ENCODE data around the gene NMNAT3. TPM values are rescaled to one million over a fixed set of nuclear protein-coding genes. Genes with fewer than 3 reads are reported as not detected.
"Not testable (repeated sequence)": the region's sequence is repeated elsewhere in the genome, so short reads cannot be mapped to it uniquely, and the experiment has no call there.

NMNAT3 gene
- total and polyA plus RNA-seq, 2 experiments from 2014 or later: not detected

DNA sequence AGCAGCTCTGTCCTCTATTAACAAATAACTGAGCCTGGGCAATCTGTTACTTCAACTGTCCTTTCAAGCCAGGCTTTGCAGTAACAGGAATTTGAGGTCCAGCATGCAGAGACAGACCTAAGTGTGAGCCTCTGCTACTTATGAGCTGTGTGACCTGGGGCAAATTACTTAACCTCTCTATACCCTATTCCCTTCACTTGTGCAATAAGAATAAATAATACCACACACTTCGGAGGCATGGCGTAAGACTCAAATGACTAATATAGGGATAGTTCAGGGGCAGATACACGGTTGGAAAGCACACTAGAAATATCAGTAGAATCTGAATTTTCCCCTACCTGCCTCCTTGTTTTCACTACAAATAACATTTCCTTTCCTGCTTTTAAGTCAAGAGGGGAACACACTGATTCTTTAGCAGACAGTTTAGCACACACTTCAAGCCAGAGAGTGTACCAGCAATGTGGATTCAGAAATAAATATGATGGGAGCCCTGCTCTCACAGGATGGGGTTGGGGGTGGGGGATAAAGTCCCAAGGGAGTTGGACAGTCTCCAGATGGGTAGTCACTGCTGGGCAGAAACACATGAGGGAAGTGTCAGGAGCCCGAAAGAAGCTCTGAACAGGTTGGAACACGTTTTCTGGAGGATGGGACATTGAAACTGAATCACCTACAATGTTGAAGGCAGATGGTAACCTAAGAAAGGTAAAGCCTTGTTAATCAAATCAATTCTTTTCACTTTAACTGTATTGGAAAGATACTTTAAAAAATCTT is 76.4 kb downstream of the NMNAT3 start:
- Histone ChIP-seq H3K36me3 (ENCODE audit: low read depth) (no peaks in the 10 kb centered on the region), H3K9ac (no peak overlapping the region), H3K9me2 (ENCODE audit: insufficient read depth) (no peaks in the 10 kb centered on the region), H2AFZ (no peak overlapping the region), H3K27me3 (replicated peaks; ENCODE audit: insufficient read depth) (0 out of 2 replicates have a peak, but pooled peaks cover 3% of the 10 kb centered on the region), H3K79me2 (ENCODE audit: insufficient read depth) (no peaks in the 10 kb centered on the region), H3K4me1 (ENCODE audit: insufficient read depth) (no peaks in the 10 kb centered on the region), H3K4me3 (no peak overlapping the region), H3K27ac (no peak overlapping the region), H3F3A (ENCODE audit: insufficient read depth) (no peaks in the 10 kb centered on the region), H4K20me1 (ENCODE audit: insufficient read depth) (no peaks in the 10 kb centered on the region), H3K4me2 (ENCODE audit: unreplicated experiment) (no peak overlapping the region), H3K9me3 (ENCODE audit: low read depth) (no peaks in the 10 kb centered on the region)
- WGBS, 2 experiments (ENCODE audit: low coverage in 1 of 2, low lambda C conversion rate in 2 of 2, missing lambda C conversion rate in 2 of 2): 29 to 33% methylated on average over 5 of the region's 5 CpGs
- DNase-seq: peak; percentile 17
- TF ChIP-seq EZH2phosphoT487 (IDR thresholded peaks at IDR 0.05; ENCODE audit: insufficient read depth, low read depth): no peak
- in situ Hi-C loops (cut with MboI): no loop called here

DNA sequence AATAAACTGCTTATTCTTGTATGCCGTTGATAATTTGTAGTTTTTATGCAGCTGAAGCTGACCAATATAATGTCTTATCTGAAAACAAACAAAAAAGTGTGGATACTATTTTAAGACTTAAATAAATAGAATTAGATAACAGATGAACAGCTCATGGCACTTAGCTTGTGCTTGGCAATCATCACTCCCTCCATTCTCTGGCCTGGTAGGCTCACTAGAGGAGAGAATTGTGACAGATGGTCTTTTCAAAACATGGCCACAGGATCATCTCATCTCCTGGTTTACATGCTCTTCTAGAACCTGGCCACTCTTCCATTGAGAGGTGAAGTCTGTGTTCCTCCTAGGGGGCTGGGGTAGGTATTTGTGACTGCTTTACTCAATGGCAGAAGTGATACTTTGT is 79.8 kb downstream of the NMNAT3 start:
- no peaks in the 10 kb centered on the region for H3K36me3 ChIP-seq (ENCODE audit: low read depth)
- no peak overlapping the region for H3K9ac ChIP-seq
- no peaks in the 10 kb centered on the region for H3K4me1 ChIP-seq (ENCODE audit: insufficient read depth)
- no peak for TF ChIP-seq EZH2phosphoT487 (IDR thresholded peaks at IDR 0.05; ENCODE audit: insufficient read depth, low read depth)
- TF ChIP-seq EZH2 (IDR thresholded peaks at IDR 0.05; ENCODE audit: insufficient read depth, poor library complexity, severe bottlenecking): no peak
- no peaks in the 10 kb centered on the region for H3K79me2 ChIP-seq (ENCODE audit: insufficient read depth)
- no peaks in the 10 kb centered on the region for H3K9me2 ChIP-seq (ENCODE audit: insufficient read depth)
- no peaks in the 10 kb centered on the region for H3K27me3 ChIP-seq (replicated peaks; ENCODE audit: insufficient read depth)
- H3K27ac ChIP-seq: no peak overlapping the region
- H3K4me3 ChIP-seq: no peak overlapping the region
- no peaks in the 10 kb centered on the region for H3K9me3 ChIP-seq (ENCODE audit: low read depth)
- WGBS, 2 experiments (ENCODE audit: low coverage in 1 of 2, low lambda C conversion rate in 2 of 2, missing lambda C conversion rate in 2 of 2): 48 to 52% methylated on average over 1 of the region's 1 CpG
- H4K20me1 ChIP-seq (ENCODE audit: insufficient read depth): no peaks in the 10 kb centered on the region
- no peak for DNase-seq
- in situ Hi-C loops (cut with MboI): no loop called here
- H3K4me2 ChIP-seq (ENCODE audit: unreplicated experiment): no peak overlapping the region
- H2AFZ ChIP-seq: no peak overlapping the region
- no peaks in the 10 kb centered on the region for H3F3A ChIP-seq (ENCODE audit: insufficient read depth)

DNA sequence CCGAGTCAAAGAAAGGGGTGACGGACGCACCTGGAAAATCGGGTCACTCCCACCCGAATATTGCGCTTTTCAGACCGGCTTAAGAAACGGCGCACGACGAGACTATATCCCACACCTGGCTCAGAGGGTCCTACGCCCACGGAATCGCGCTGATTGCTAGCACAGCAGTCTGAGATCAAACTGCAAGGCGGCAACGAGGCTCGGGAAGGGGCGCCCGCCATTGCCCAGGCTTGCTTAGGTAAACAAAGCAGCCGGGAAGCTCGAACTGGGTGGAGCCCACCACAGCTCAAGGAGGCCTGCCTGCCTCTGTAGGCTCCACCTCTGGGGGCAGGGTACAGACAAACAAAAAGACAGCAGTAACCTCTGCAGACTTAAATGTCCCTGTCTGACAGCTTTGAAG is 86.6 kb downstream of the NMNAT3 start:
- H3K4me1 ChIP-seq (ENCODE audit: insufficient read depth); H2AFZ ChIP-seq; DNase-seq; H3K9me3 ChIP-seq (ENCODE audit: low read depth); H3K36me3 ChIP-seq (ENCODE audit: low read depth); H3K79me2 ChIP-seq (ENCODE audit: insufficient read depth); H3K27ac ChIP-seq; in situ Hi-C loops (cut with MboI); H3K27me3 ChIP-seq (replicated peaks; ENCODE audit: insufficient read depth); H3K9ac ChIP-seq; H3K4me2 ChIP-seq (ENCODE audit: unreplicated experiment); H3K9me2 ChIP-seq (ENCODE audit: insufficient read depth); H3K4me3 ChIP-seq; H3F3A ChIP-seq (ENCODE audit: insufficient read depth); H4K20me1 ChIP-seq (ENCODE audit: insufficient read depth): not testable (repeated sequence)
- WGBS, 2 experiments (ENCODE audit: low coverage in 1 of 2, low lambda C conversion rate in 2 of 2, missing lambda C conversion rate in 2 of 2): 74 to 75% methylated on average over 6 to 18 of the region's 22 CpGs

- Histone ChIP-seq H3K27ac (no peak overlapping the region), H3K4me1 (ENCODE audit: insufficient read depth) (no peaks in the 10 kb centered on the region), H3K9ac (no peak overlapping the region), H2AFZ (no peak overlapping the region), H3F3A (ENCODE audit: insufficient read depth) (no peaks in the 10 kb centered on the region), H3K27me3 (replicated peaks; ENCODE audit: insufficient read depth) (no peaks in the 10 kb centered on the region), H4K20me1 (ENCODE audit: insufficient read depth) (no peaks in the 10 kb centered on the region), H3K36me3 (ENCODE audit: low read depth) (no peaks in the 10 kb centered on the region), H3K79me2 (ENCODE audit: insufficient read depth) (no peaks in the 10 kb centered on the region), H3K4me3 (no peak overlapping the region), H3K9me2 (ENCODE audit: insufficient read depth) (no peaks in the 10 kb centered on the region), H3K9me3 (ENCODE audit: low read depth) (no peaks in the 10 kb centered on the region), H3K4me2 (ENCODE audit: unreplicated experiment) (no peak overlapping the region)
- WGBS, 2 experiments (ENCODE audit: low coverage in 1 of 2, low lambda C conversion rate in 2 of 2, missing lambda C conversion rate in 2 of 2): 64 to 69% methylated on average over 4 of the region's 4 CpGs
- in situ Hi-C loops (cut with MboI): no loop called here
- no peak for TF ChIP-seq EZH2 (IDR thresholded peaks at IDR 0.05; ENCODE audit: insufficient read depth, poor library complexity, severe bottlenecking)
- TF ChIP-seq EZH2phosphoT487 (IDR thresholded peaks at IDR 0.05; ENCODE audit: insufficient read depth, low read depth): no peak
- DNase-seq: no peak
Measured at GRCh38 chr3:139588450-139588849, 89.3 kb downstream of the NMNAT3 start.

- Histone ChIP-seq H3K9ac (no peak overlapping the region), H3K27me3 (replicated peaks; ENCODE audit: insufficient read depth) (no peaks in the 10 kb centered on the region), H3K27ac (no peak overlapping the region), H3K4me3 (no peak overlapping the region), H4K20me1 (ENCODE audit: insufficient read depth) (no peaks in the 10 kb centered on the region), H3K4me2 (ENCODE audit: unreplicated experiment) (no peak overlapping the region), H3K4me1 (ENCODE audit: insufficient read depth) (no peaks in the 10 kb centered on the region), H3K9me3 (ENCODE audit: low read depth) (no peaks in the 10 kb centered on the region), H3K79me2 (ENCODE audit: insufficient read depth) (no peaks in the 10 kb centered on the region), H3K9me2 (ENCODE audit: insufficient read depth) (no peaks in the 10 kb centered on the region), H3F3A (ENCODE audit: insufficient read depth) (no peaks in the 10 kb centered on the region), H2AFZ (no peak overlapping the region), H3K36me3 (ENCODE audit: low read depth) (no peaks in the 10 kb centered on the region)
- TF ChIP-seq EZH2phosphoT487 (IDR thresholded peaks at IDR 0.05; ENCODE audit: insufficient read depth, low read depth) (no peak), EZH2 (IDR thresholded peaks at IDR 0.05; ENCODE audit: insufficient read depth, poor library complexity, severe bottlenecking) (no peak)
- DNase-seq: no peak
- in situ Hi-C loops (cut with MboI): no loop called here
Measured at GRCh38 chr3:139587797-139588196, 90.0 kb downstream of the NMNAT3 start.
